Fibroblast of lung (primary cell): Measurements from ENCODE around the gene RANBP3. TPM values are rescaled to one million over a fixed set of nuclear protein-coding genes. Genes with fewer than 3 reads are reported as not detected.

Experiments
- DNase-seq, 2 donors: peaks; one replicate each; pipeline versions ENCODE4 v3.0.0 to v3.0.0-alpha.2; 2010; ENCODE audit warnings: low read depth in 2 of 2
- H2AFZ ChIP-seq: 2 replicates; pipeline ENCODE4 v1.5.1; 2012; ENCODE audit warnings: low read length, control low read depth, inconsistent platforms
- H3K27ac ChIP-seq: 2 replicates; pipeline ENCODE4 v1.5.1; 2011; ENCODE audit warnings: low read length, control low read depth; ENCODE audit not compliant: insufficient read depth
- H3K27me3 ChIP-seq: 2 replicates; pipeline ENCODE4 v1.5.1; 2011; ENCODE audit warnings: mild to moderate bottlenecking, low read length; ENCODE audit not compliant: control insufficient read depth, insufficient read depth
- H3K36me3 ChIP-seq: 2 replicates; pipeline ENCODE4 v1.5.1; 2011; ENCODE audit warnings: low read length; ENCODE audit not compliant: control insufficient read depth, insufficient read depth
- H3K4me1 ChIP-seq: 2 replicates; pipeline ENCODE4 v1.5.1; 2011; ENCODE audit warnings: low read length; ENCODE audit not compliant: control insufficient read depth, insufficient read depth; ENCODE audit errors: extremely low read depth
- H3K4me2 ChIP-seq: 2 replicates; pipeline ENCODE4 v1.5.1; 2011; ENCODE audit warnings: low read length, control low read depth; ENCODE audit not compliant: insufficient read depth; ENCODE audit errors: extremely low read depth
- H3K4me3 ChIP-seq, 4 experiments: fragments of 200-600 bp in 1 of 4; sonication (generic) in 1 of 4; replicated peaks in 1 of 4; 2 replicates each; pipeline ENCODE4 v1.5.1; 2011 to 2016; ENCODE audit warnings: low read length in 4 of 4, low read depth in 3 of 4, mild to moderate bottlenecking in 3 of 4, control low read depth in 2 of 4, inconsistent platforms in 1 of 4, mixed read lengths in 1 of 4; ENCODE audit not compliant: insufficient read depth in 1 of 4; ENCODE audit errors: control extremely low read depth in 1 of 4
- H3K79me2 ChIP-seq: 2 replicates; pipeline ENCODE4 v1.5.1; 2012; ENCODE audit warnings: mild to moderate bottlenecking, low read length, inconsistent platforms; ENCODE audit not compliant: control insufficient read depth, insufficient read depth
- H3K9ac ChIP-seq: 2 replicates; pipeline ENCODE4 v1.5.1; 2011; ENCODE audit warnings: mild to moderate bottlenecking, low read length, control low read depth; ENCODE audit not compliant: insufficient read depth
- H3K9me3 ChIP-seq: 2 replicates; pipeline ENCODE4 v1.5.1; 2012; ENCODE audit warnings: low read depth, low read length; ENCODE audit not compliant: control insufficient read depth, insufficient read depth
- H4K20me1 ChIP-seq: 2 replicates; pipeline ENCODE4 v1.5.1; 2011; ENCODE audit warnings: low read length; ENCODE audit not compliant: control insufficient read depth, insufficient read depth; ENCODE audit errors: extremely low read depth
- EZH2 ChIP-seq: IDR thresholded peaks from 2 replicates; pipeline ENCODE4 v1.5.1; 2012; ENCODE audit warnings: low read length, control low read depth, mild to moderate bottlenecking; ENCODE audit errors: missing control alignments
- polyA plus RNA-seq, 2 donors: library from polyadenylated mRNA; depleted of rRNA in 1 of 2; stranded (reverse) in 1 of 2; unstranded in 1 of 2; fragments of >200 nt; gene quantifications; 2 replicates each; pipeline ENCODE4 v1.2.1, GENCODE V29; 2011 to 2012; ENCODE audit warnings: missing spikeins in 1 of 2
- total RNA-seq: library from RNA; depleted of rRNA; stranded (reverse); fragments of >200 nt; gene quantifications from 2 replicates; pipeline ENCODE4 v1.2.1, GENCODE V29; 2014
- TF ChIP-seq, protein P1 (sequence below), 2 donors: IDR thresholded peaks in 1 of 2; conservative IDR thresholded peaks in 1 of 2; 1 replicate in 1 of 2; 2 replicates in 1 of 2; pipeline ENCODE4 v1.5.1; 2011 to 2012; ENCODE audit warnings: low read length in 2 of 2, control low read depth in 1 of 2, inconsistent platforms in 1 of 2, low read depth in 1 of 2, mild to moderate bottlenecking in 1 of 2

The RANBP3 gene
- total and polyA plus RNA-seq, 2 donors (not counting 1 experiment from before 2014, with no cell fraction given), result 39.8 to 59.4 TPM

DNA sequence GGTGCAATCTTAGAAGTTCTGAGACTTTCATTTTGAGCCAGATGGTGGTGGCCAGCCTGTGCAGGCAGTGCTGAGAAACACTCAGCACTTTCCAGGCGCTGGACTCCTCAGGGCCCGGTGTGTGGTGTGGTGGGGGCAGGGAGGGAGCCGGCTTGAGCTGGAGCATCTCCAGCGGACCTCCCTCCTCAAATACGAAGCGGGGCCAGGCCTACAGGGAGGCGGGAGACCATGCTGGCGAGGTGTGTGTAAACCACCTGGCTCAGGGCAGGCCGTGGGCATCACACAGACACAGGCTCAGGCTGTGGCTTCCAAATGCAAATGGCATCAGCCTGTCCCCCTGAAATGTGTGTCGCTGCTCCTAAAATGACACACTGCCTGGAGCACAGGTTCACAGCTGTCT lies 33.3 kb upstream of the RANBP3 start:
- Histone ChIP-seq H3K27me3 (no peaks in the 10 kb centered on the region), H2AFZ (no peak overlapping the region), H3K4me1 (no peaks in the 10 kb centered on the region), H3K27ac (no peak overlapping the region), H4K20me1 (no peaks in the 10 kb centered on the region), H3K9me3 (no peaks in the 10 kb centered on the region), H3K4me3 (no peak overlapping the region), H3K9ac (no peak overlapping the region), H3K4me2 (no peak overlapping the region), H3K36me3 (peaks cover 2% of the 10 kb centered on the region), H3K79me2 (no peaks in the 10 kb centered on the region)
- no peak for DNase-seq
- TF ChIP-seq, protein P1, sequence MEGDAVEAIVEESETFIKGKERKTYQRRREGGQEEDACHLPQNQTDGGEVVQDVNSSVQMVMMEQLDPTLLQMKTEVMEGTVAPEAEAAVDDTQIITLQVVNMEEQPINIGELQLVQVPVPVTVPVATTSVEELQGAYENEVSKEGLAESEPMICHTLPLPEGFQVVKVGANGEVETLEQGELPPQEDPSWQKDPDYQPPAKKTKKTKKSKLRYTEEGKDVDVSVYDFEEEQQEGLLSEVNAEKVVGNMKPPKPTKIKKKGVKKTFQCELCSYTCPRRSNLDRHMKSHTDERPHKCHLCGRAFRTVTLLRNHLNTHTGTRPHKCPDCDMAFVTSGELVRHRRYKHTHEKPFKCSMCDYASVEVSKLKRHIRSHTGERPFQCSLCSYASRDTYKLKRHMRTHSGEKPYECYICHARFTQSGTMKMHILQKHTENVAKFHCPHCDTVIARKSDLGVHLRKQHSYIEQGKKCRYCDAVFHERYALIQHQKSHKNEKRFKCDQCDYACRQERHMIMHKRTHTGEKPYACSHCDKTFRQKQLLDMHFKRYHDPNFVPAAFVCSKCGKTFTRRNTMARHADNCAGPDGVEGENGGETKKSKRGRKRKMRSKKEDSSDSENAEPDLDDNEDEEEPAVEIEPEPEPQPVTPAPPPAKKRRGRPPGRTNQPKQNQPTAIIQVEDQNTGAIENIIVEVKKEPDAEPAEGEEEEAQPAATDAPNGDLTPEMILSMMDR (conservative IDR thresholded peaks at IDR 0.05 in 1 of 2, IDR thresholded peaks at IDR 0.05 in 1 of 2; ENCODE audit: low read depth in 1 of 2, low read length in 2 of 2), result no peak
- TF ChIP-seq EZH2, result no peak

DNA sequence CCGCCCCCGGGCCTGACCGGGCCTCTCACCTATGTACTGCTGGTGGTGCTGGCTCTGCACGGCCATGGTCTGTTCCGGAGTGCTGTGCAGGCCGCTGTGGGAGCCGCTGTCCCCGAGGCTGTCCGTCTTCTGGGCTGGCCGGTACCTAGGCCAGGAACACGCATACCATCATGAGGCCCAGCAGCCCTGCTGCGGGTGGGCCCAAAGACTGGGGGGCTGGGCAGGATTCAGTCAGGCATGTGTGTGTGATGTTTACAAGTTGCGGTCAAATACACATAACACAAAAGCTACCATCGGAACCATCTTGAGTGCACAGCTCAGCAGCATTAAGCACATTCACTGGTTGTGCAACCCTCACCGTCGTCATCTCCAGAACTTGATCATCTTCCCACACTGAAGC lies 32.2 kb upstream of the RANBP3 start:
- Histone ChIP-seq H3K79me2 (no peaks in the 10 kb centered on the region), H3K36me3 (peaks cover 2% of the 10 kb centered on the region), H3K4me1 (no peaks in the 10 kb centered on the region), H3K9ac (no peak overlapping the region), H2AFZ (no peak overlapping the region), H3K9me3 (no peaks in the 10 kb centered on the region), H3K4me2 (no peak overlapping the region), H3K27ac (no peak overlapping the region), H4K20me1 (no peaks in the 10 kb centered on the region), H3K27me3 (no peaks in the 10 kb centered on the region), H3K4me3 (no peak overlapping the region)
- no peak for TF ChIP-seq EZH2
- TF ChIP-seq, protein P1 (conservative IDR thresholded peaks at IDR 0.05 in 1 of 2, IDR thresholded peaks at IDR 0.05 in 1 of 2; ENCODE audit: low read depth in 1 of 2, low read length in 2 of 2), result no peak
- no peak for DNase-seq

DNA sequence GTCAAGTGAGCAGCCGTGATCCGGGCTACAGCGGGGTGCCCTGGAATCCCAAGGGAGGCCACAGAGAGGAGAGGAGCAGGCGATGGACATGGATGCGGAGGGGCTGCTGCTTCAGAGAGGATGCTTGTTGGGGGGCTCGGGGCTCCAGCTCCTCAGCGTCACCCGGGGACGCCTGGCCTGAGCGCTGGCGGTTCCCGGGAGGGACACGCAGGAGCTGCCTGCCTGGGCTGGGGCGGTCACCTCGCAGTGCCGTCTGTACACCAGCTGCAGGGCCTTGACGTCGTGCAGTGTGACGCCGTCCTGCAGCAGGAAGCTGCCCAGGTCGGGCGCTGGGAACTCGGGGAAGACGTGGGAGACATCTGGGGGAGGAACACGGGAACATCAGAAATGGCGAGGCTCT lies 29.9 kb upstream of the RANBP3 start:
- H3K4me1 ChIP-seq, result no peaks in the 10 kb centered on the region
- no peak overlapping the region for H3K4me3 ChIP-seq
- no peaks in the 10 kb centered on the region for H3K79me2 ChIP-seq
- H2AFZ ChIP-seq, result no peak overlapping the region
- no peaks in the 10 kb centered on the region for H3K27me3 ChIP-seq
- no peak for TF ChIP-seq EZH2
- TF ChIP-seq, protein P1 (conservative IDR thresholded peaks at IDR 0.05 in 1 of 2, IDR thresholded peaks at IDR 0.05 in 1 of 2; ENCODE audit: low read depth in 1 of 2, low read length in 2 of 2), result no peak
- H3K36me3 ChIP-seq, result peaks cover 4% of the 10 kb centered on the region
- no peaks in the 10 kb centered on the region for H3K9me3 ChIP-seq
- no peak for DNase-seq
- no peak overlapping the region for H3K9ac ChIP-seq
- H3K4me2 ChIP-seq, result no peak overlapping the region
- H3K27ac ChIP-seq, result no peak overlapping the region
- H4K20me1 ChIP-seq, result no peaks in the 10 kb centered on the region
